GM18861 (cell line): ENCODE results near the gene DRAP1.

ENCODE experiments used
- ATAC-seq: cut with Tn5 transposase; IDR thresholded peaks from one replicate; pipeline ENCODE4 v1.9.1; 2021; ENCODE audit not compliant: unreplicated experiment

Gene DRAP1

GRCh38 chr11:65919141-65919572 lies at the start of gene DRAP1:
Gene DRAP1 (plus strand): TSS chr11:65919426. CDS start chr11:65919502, 76 bp downstream.
- peak; percentile 73 for ATAC-seq

GRCh38 chr11:65869643-65870306 lies 49.5 kb upstream of the DRAP1 start:
- ATAC-seq: no peak

- no peak for ATAC-seq
These were observed 48.9 kb upstream of the DRAP1 start for GRCh38 chr11:65870307-65870658.

GRCh38 chr11:65870706-65871681 lies 48.2 kb upstream of the DRAP1 start:
- no peak for ATAC-seq

- no peak for ATAC-seq
These were observed 47.2 kb upstream of the DRAP1 start for GRCh38 chr11:65871811-65872548.

- no peak for ATAC-seq
These were observed 46.5 kb upstream of the DRAP1 start, which contains the start of gene EFEMP2 for GRCh38 chr11:65872586-65873317. Gene EFEMP2 (minus strand): TSS chr11:65872800. CDS start chr11:65872354, 446 bp downstream.

- peak; percentile 61 for ATAC-seq
These were observed 45.7 kb upstream of the DRAP1 start for GRCh38 chr11:65873318-65874156.

- no peak for ATAC-seq
These were observed 39.6 kb upstream of the DRAP1 start, which contains the start of gene CTSW for GRCh38 chr11:65879617-65880016. Gene CTSW (plus strand): TSS chr11:65879837. CDS start chr11:65879855, 18 bp downstream.

GRCh38 chr11:65880027-65880426 lies 39.2 kb upstream of the DRAP1 start:
- no peak for ATAC-seq

- no peak for ATAC-seq
These were observed 38.3 kb upstream of the DRAP1 start for GRCh38 chr11:65880844-65881421.

- no peak for ATAC-seq
These were observed 36.8 kb upstream of the DRAP1 start for GRCh38 chr11:65882120-65883057.

GRCh38 chr11:65883058-65883761 lies 36.0 kb upstream of the DRAP1 start:
- ATAC-seq: no peak

- ATAC-seq: no peak
These were observed 35.2 kb upstream of the DRAP1 start for GRCh38 chr11:65883786-65884715.

GRCh38 chr11:65884716-65885092 lies 34.5 kb upstream of the DRAP1 start:
- peak; percentile 33 for ATAC-seq

- no peak for ATAC-seq
These were observed 34.0 kb upstream of the DRAP1 start for GRCh38 chr11:65885231-65885630.

- no peak for ATAC-seq
These were observed 33.3 kb upstream of the DRAP1 start for GRCh38 chr11:65885808-65886536.
